OCI-LY3 (cell line): ENCODE results near the gene TMEM26.

ENCODE experiments used
- H2AFZ ChIP-seq: fragments of 200-600, 300-600 bp; shearing (Covaris generic); 2 replicates; pipeline ENCODE4 v1.6.0; 2014; ENCODE audit warnings: antibody characterized with exemption, low read depth, low read length
- H3K27ac ChIP-seq: fragments of 200-600, 300-600 bp; sonication (generic); 2 replicates; pipeline ENCODE4 v1.5.1; 2014; ENCODE audit warnings: mild to moderate bottlenecking, low read length, moderate library complexity, mixed read lengths
- H3K27me3 ChIP-seq: fragments of 200-600, 300-600 bp; sonication (generic); 2 replicates; pipeline ENCODE4 v1.6.1; 2014; ENCODE audit warnings: low read depth, low read length, mixed read lengths
- H3K36me3 ChIP-seq: fragments of 200-600, 300-600 bp; sonication (generic); replicated peaks from 2 replicates; pipeline ENCODE3; 2014; ENCODE audit warnings: low read depth, low read length, mixed read lengths
- H3K4me1 ChIP-seq: fragments of 300-600, 200-600 bp; sonication (generic); 2 replicates; pipeline ENCODE4 v1.6.1; 2014; ENCODE audit warnings: low read length, mixed read lengths
- H3K4me2 ChIP-seq: fragments of 200-600, 300-600 bp; sonication (generic); 2 replicates; pipeline ENCODE4 v1.6.1; 2014; ENCODE audit warnings: low read length, mixed read lengths
- H3K4me3 ChIP-seq: fragments of 300-600, 200-600 bp; sonication (generic); 2 replicates; pipeline ENCODE4 v1.5.1; 2014; ENCODE audit warnings: antibody characterized with exemption, mild to moderate bottlenecking, low read length, moderate library complexity
- H3K79me2 ChIP-seq: fragments of 300-600, 200-600 bp; shearing (Covaris generic); 2 replicates; pipeline ENCODE4 v1.6.1; 2014; ENCODE audit warnings: mild to moderate bottlenecking, low read length, mixed read lengths
- H3K9ac ChIP-seq: fragments of 300-600, 200-600 bp; shearing (Covaris generic); 2 replicates; pipeline ENCODE4 v1.6.0; 2014; ENCODE audit warnings: mild to moderate bottlenecking, low read length, moderate library complexity
- H3K9me3 ChIP-seq: fragments of 200-600, 300-600 bp; shearing (Covaris generic); 2 replicates; pipeline ENCODE4 v1.6.1; 2014; ENCODE audit warnings: low read length, mixed read lengths; ENCODE audit not compliant: insufficient read depth
- H4K20me1 ChIP-seq: fragments of 200-600, 300-600 bp; sonication (generic); 2 replicates; pipeline ENCODE4 v1.6.1; 2016; ENCODE audit warnings: low read length, mixed read lengths; ENCODE audit not compliant: insufficient read depth
- CTCF ChIP-seq: fragments of 200-600, 300-600 bp; sonication (generic); IDR thresholded peaks from 2 replicates; pipeline ENCODE4 v1.5.1; 2014; ENCODE audit warnings: antibody characterized with exemption, low read length, low read depth
- EZH2phosphoT487 ChIP-seq: fragments of 200-600 bp; shearing (Covaris generic); IDR thresholded peaks from 2 replicates; pipeline ENCODE4 v1.6.1; 2018; ENCODE audit warnings: antibody characterized with exemption, mixed run types, low read depth

The TMEM26 gene

DNA sequence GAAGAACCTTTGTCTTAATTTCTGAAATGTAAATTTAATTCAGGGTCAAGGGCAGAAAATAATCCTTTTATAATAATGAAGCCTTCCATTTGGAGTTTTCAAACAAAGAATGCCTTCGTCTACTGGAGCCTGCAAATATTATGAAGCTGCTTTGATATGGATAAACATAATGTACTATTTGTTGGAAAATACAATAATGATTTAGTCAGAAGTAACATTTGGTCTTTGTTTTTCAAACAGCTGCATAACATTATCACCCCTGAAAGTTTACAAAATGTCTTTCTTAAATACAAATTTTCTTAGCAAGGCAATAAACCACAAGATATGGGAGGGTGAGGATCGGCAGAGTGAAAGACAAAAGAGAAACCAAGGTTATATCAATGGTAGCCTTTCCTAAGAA, 41.5 kb downstream of the TMEM26 start:
- H3K4me1 ChIP-seq = no peaks in the 10 kb centered on the region
- H3K4me2 ChIP-seq = no peak overlapping the region
- no peaks in the 10 kb centered on the region for H3K79me2 ChIP-seq
- no peaks in the 10 kb centered on the region for H3K9me3 ChIP-seq
- no peak overlapping the region for H3K27ac ChIP-seq
- no peaks in the 10 kb centered on the region for H3K36me3 ChIP-seq
- TF ChIP-seq CTCF (no peak), EZH2phosphoT487 (no peak)
- no peaks in the 10 kb centered on the region for H3K27me3 ChIP-seq
- no peaks in the 10 kb centered on the region for H4K20me1 ChIP-seq
- H2AFZ ChIP-seq = no peak overlapping the region
- no peak overlapping the region for H3K9ac ChIP-seq
- no peak overlapping the region for H3K4me3 ChIP-seq

DNA sequence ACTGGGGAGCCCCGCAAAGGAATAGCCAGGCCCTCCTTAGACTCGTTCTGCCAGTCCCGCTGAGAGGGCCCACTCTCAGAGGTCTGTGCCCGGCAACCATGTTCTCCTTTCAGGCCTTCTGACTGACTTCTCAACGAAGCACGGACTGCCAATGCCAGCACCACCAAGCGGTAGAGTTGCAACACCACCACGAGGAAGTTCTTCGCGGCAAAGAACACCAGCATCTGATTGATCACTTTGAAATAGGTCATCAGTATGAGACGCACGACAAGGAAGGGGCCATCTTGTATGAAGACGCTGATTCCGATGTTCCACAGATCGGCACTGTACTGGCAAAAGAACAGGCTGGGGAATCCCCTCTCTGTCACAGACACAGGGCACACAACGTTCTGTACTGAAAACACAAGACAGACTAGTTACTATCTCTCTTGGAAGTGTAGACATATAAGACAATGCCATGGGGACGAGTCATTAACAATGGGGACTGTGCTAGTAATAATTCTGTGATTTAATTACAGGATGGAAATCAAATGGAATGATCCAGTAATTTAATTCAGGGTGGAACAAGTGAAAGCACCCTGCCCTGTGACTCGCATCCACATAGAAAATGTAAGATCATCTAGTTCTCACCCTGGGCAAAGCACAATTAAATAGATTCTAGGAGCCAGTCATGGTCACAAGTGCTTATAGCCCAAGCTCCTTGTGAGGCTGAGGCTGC, 42.7 kb downstream of the TMEM26 start:
- TF ChIP-seq CTCF (no peak), EZH2phosphoT487 (no peak)
- H3K4me2 ChIP-seq = no peak overlapping the region
- no peaks in the 10 kb centered on the region for H3K27me3 ChIP-seq
- H3K4me3 ChIP-seq = no peak overlapping the region
- H3K4me1 ChIP-seq = no peaks in the 10 kb centered on the region
- no peak overlapping the region for H3K27ac ChIP-seq
- no peaks in the 10 kb centered on the region for H4K20me1 ChIP-seq
- no peak overlapping the region for H2AFZ ChIP-seq
- H3K79me2 ChIP-seq = no peaks in the 10 kb centered on the region
- H3K36me3 ChIP-seq = no peaks in the 10 kb centered on the region
- no peak overlapping the region for H3K9ac ChIP-seq
- no peaks in the 10 kb centered on the region for H3K9me3 ChIP-seq

DNA sequence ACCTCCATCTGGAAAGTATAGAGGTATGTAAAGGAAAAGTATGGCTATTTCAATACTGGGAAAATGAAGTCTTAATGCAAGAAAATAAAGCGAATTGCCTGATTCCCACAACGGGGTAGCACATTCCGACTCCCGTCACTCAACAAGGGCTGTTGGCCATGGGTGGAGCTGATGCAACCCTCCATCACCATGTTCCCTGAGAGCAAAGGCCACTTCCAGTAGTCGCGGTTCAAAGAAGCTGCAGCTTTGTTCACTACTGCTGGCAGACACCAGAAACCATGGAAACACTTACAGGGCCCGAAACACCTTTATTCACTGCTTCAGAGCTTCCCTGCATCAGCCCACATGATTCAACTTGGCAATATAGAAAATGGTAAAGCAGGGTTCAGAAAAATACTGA, 44.0 kb downstream of the TMEM26 start:
- H3K79me2 ChIP-seq = no peaks in the 10 kb centered on the region
- H3K4me2 ChIP-seq = no peak overlapping the region
- no peak overlapping the region for H2AFZ ChIP-seq
- no peaks in the 10 kb centered on the region for H3K9me3 ChIP-seq
- H3K27ac ChIP-seq = no peak overlapping the region
- H3K4me1 ChIP-seq = no peaks in the 10 kb centered on the region
- H3K4me3 ChIP-seq = no peak overlapping the region
- no peak for TF ChIP-seq CTCF
- no peak for TF ChIP-seq EZH2phosphoT487
- H3K9ac ChIP-seq = no peak overlapping the region
- H3K27me3 ChIP-seq = no peaks in the 10 kb centered on the region
- H4K20me1 ChIP-seq = no peaks in the 10 kb centered on the region
- H3K36me3 ChIP-seq = no peaks in the 10 kb centered on the region

- H3K27ac ChIP-seq = no peak overlapping the region
- H3K4me3 ChIP-seq = no peak overlapping the region
- H3K4me2 ChIP-seq = no peak overlapping the region
- TF ChIP-seq CTCF (no peak), EZH2phosphoT487 (no peak)
- H2AFZ ChIP-seq = no peak overlapping the region
- no peaks in the 10 kb centered on the region for H3K79me2 ChIP-seq
- H3K9ac ChIP-seq = no peak overlapping the region
- H4K20me1 ChIP-seq = no peaks in the 10 kb centered on the region
- no peaks in the 10 kb centered on the region for H3K4me1 ChIP-seq
- H3K36me3 ChIP-seq = no peaks in the 10 kb centered on the region
- H3K9me3 ChIP-seq = no peaks in the 10 kb centered on the region
- H3K27me3 ChIP-seq = no peaks in the 10 kb centered on the region
Measured at GRCh38 chr10:61408105-61408504, 45.1 kb downstream of the TMEM26 start.
